NCI-H748 (cell line): ENCODE results near the gene BFSP2.

Source experiments
- DNase-seq: peaks from one replicate; lab custom pipeline; 2025; ENCODE audit not compliant: unreplicated experiment; lab: John Stamatoyannopoulos, UW

The BFSP2 gene

DNA sequence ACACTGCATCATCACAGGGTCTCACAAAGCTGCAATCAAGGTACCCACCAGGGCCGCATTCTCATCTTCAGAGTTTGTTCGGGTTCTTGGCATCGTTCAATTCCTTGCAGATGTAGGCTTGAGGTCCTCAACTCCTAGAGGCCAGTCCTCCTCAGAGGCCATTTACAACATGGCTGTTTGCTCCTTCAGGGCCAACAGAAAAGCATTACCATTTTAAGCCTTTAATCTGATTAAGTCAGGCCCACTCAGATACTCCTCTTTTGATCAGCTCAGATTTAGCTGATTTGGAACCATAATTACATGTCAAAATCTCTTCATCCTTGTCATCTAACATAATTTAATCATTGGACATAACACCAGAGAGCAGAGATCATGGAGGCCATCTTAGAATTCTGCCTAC, 55.4 kb downstream of the BFSP2 start:
- no peak for DNase-seq

- no peak for DNase-seq
Measured at GRCh38 chr3:133455960-133456359, 56.1 kb downstream of the BFSP2 start.

DNA sequence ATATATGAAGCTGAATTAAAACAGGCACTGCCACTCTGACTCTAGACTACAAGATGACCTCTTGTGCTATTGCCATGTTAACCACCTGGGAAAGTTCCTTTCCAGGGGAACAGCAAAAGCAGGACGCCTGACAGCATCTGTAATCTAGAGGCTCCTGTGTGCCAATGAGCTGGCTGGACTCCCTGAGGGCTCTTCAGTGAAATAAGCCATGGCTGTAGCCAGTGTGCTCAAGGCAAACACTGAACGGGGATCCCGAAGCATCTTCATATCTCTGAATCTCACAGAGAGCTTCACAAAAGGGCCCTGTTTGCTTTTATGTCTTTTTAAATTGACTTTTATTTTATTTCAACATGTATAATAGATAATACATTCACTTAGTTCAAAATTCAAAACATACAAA, 57.2 kb downstream of the BFSP2 start:
- DNase-seq: no peak

DNA sequence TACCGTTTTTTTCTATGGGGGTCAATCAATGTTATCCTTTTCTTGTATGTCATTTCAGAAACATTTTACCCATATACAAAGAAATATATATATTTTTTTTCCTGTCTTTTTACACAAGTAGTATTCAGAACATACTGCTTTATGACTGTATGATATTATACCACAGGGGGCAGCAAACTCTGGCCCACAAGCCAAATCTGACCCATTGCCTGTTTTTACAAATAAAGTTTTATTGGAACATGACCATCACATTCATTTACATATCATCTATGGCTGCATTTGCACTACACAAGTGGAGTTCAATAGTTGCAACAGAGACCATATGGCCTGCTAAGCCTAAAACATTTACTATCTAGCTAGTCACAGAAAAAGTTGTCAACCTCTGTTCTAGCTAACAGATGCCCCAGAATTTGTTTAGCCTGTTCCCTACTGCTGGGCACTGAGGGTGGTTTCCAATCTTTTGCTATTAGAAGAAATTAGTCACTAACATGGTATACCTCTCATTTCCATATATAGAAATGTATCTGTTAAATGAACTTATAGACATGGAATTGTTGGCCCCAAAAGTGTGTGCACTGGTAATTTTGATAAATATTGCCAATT, 57.7 kb downstream of the BFSP2 start:
- no peak for DNase-seq

DNA sequence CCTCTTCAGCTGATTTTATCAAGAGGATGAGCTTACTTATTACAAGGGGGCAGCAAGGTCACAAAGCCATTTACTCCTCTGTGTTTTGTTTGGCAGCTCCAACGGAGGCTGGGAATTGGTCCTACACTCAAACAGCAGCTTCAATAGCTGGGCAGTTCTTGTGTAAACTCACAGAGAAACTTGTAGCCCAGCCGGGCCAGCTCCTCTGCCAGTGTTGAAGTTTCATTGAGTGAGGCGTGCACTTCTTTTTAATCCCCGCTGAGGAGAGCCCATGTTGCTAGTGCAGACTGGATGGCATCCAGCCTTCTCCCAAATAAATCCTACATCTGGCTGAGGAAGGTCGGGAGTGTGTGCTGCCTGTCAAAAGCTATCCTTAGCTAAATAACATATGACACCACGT, 59.5 kb downstream of the BFSP2 start:
- DNase-seq: no peak

DNA sequence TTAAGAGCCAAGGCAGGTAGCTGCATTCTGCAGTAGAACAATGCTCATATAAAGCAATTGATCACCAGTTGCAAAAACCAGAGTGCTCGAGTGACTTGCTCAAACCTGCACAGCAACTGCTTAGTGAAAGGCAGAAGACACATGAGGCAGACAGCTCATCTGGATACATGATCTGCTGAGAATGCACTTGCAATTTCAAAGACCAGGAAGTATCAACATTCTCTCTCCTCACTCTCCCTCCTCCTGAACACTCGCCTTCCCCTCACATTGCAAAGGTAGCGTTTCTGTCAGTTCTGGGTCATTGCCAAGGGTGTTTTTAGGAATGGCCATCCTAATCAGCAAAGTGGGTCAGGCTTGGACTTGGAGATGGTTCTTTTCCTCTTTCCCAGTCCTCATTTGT, 61.0 kb downstream of the BFSP2 start:
- DNase-seq: no peak

DNA sequence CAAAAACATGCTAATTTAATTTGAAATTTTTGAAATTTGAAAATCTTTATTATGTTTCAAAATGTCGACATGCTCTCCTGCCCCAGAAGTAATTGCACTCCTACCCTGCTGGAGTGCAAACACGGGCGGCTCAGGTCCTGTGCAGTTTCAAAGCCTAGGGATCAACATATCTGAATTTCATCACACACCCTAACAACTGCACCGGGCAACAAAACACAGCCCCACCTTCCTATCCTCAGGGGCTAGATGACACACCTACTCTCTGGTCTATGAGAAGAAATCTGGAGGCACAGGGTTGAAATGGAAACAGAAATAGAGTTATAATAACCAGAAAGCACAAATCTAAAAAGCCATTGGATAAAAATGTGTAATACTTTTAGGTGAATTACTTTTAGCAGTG, 61.4 kb downstream of the BFSP2 start:
- peak; percentile 6 for DNase-seq

- peak; percentile 14 for DNase-seq
Measured at GRCh38 chr3:133463347-133463860, 63.5 kb downstream of the BFSP2 start.

GRCh38 chr3:133464573-133464972, 64.7 kb downstream of the BFSP2 start:
- DNase-seq: peak; percentile 55

DNA sequence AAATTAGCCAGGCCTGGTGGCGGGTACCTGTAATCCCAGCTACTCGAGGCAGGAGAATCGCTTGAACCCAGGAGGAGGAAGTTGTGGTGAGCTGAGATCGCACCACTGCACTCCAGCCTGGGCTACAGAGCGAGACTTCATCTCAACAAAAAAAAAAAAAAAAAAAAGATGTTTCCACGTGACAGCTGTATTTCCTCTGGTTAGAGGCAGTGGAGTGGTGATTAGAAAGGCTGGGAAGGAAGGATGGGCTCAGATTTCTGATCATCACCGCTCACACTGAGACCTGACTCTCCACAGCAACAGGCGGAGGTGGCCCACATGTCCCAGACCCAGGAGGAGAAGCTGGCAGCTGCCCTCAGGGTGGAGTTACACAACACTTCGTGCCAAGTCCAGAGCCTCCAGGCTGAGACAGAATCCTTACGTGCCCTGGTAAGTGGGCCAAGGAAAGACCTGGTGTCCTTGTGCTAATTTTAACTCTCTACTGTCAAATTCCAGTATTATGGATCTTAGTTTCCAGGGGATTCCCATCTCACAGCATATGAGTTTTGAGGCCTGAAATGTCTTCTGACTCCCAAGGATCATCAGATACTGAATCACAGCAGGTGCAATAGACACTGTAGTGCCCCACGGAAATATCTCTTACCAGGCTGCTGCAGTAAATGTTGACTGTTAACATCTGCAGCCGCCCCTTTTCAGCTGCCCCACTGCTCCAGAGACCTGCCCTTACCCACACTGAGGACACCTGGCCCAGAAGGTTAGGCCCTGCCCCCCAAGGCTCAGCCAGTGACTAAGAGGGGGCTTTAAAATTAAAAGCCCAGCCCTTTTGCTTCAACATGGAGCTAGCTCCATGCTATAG, 66.9 kb downstream of the BFSP2 start:
- no peak for DNase-seq

GRCh38 chr3:133467780-133468179, 67.9 kb downstream of the BFSP2 start:
- DNase-seq: no peak

GRCh38 chr3:133468251-133468721, 68.4 kb downstream of the BFSP2 start:
- no peak for DNase-seq

GRCh38 chr3:133469140-133469731, 69.4 kb downstream of the BFSP2 start:
- no peak for DNase-seq

DNA sequence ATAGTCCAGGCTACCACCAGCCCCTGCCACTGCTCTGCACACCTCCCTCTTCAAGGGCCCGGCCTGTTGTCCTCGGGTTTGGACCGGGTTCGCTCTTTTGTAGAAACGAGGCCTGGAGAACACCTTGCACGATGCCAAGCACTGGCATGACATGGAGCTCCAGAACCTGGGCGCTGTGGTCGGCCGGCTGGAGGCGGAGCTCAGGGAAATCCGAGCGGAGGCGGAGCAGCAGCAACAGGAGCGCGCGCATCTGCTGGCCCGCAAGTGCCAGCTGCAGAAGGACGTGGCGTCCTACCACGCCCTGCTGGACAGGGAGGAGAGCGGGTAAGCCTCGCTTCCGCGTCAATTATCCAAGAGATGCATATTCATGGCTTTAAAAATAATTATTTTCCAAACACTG, 72.4 kb downstream of the BFSP2 start:
- peak; percentile 93 for DNase-seq

DNA sequence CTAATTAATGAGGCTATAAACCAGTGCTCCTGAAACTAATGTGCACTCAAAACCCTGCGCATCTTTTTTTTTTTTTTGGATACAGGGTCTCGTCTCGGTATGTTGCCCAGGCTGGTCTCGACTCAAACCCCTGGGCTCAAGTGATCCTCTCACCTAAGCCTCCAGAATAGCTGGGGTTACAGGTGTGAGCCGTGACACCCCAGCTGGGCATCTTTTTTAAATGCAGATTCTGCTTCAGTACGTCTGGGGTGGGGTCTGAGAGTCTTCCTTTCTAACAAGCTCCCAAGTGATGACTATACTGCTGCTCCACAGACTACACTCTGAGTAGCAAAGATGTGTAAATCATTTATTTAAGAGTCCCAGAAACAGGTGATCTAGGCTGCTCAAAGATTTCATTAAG, 73.0 kb downstream of the BFSP2 start:
- DNase-seq: peak; percentile 70

- peak; percentile 11 for DNase-seq
Measured at GRCh38 chr3:133473472-133474191, 73.8 kb downstream of the BFSP2 start.

DNA sequence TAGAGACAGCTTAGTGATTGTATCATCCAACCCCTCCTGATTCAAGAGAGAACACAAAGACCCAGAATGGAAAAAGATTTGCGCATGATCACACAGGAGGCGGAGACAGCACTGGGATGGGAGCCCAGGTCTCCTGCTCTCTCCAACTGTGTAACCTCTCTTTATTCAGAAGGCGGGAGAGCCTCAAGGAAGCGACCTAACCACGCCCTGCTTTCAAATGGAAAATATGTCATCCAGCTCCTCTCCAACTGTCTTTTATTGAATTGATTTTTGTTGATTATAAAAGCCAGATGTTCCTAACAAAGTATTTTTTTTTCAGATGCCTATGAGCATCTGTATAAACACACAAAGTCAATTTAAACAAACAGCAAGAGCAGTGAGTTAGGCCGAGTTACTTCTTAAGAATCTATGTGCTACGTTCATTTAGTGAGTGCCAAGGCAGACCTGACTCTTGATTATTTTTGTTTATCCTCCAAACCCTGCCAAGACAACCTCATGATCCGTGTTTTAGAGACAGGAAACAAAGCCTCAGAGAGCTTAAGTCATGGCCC, 74.5 kb downstream of the BFSP2 start:
- DNase-seq: peak; percentile 83

GRCh38 chr3:133474817-133475216, 75.0 kb downstream of the BFSP2 start:
- DNase-seq: no peak

- DNase-seq: peak; percentile 8
Measured at GRCh38 chr3:133475245-133476010, 75.6 kb downstream of the BFSP2 start.

- peak; percentile 92 for DNase-seq
Measured at GRCh38 chr3:133476971-133477375, 77.1 kb downstream of the BFSP2 start.
